ENCODE results near the gene ZBTB46.
A peak's percentile ranks its signal among the peaks of the same experiment; 100 is the strongest.

Gene ZBTB46

GRCh38 chr20:63759377-63759901 lies 71.6 kb downstream of the ZBTB46 start:
- H3F3A ChIP-seq (ENCODE audit: low read depth): no peaks in the 10 kb centered on the region
- H3K36me3 ChIP-seq (ENCODE audit: insufficient read depth, low read length): peaks cover 4% of the 10 kb centered on the region; the same call in 1 of the 2 replicates
- H3K9ac ChIP-seq (ENCODE audit: low read depth, low read length, poor library complexity, severe bottlenecking): no peak overlapping the region
- no peak for TF ChIP-seq EZH2phosphoT487 (IDR thresholded peaks at IDR 0.05; ENCODE audit: borderline replicate concordance)
- no peak for TF ChIP-seq CTCF (conservative IDR thresholded peaks at IDR 0.05; ENCODE audit: low read length)
- no peak overlapping the region for H3K4me2 ChIP-seq (ENCODE audit: low read depth, low read length, poor library complexity, severe bottlenecking)
- no peaks in the 10 kb centered on the region for H4K20me1 ChIP-seq (ENCODE audit: insufficient read depth, low read length, poor library complexity, severe bottlenecking)
- H3K9me3 ChIP-seq (ENCODE audit: insufficient read depth, low read depth, low read length): no peaks in the 10 kb centered on the region
- H3K4me1 ChIP-seq (ENCODE audit: insufficient read depth, low read length, poor library complexity, severe bottlenecking): peaks cover 12% of the 10 kb centered on the region
- H3K4me3 ChIP-seq (ENCODE audit: low read length, poor library complexity, severe bottlenecking): no peak overlapping the region
- H3K27me3 ChIP-seq (ENCODE audit: insufficient read depth, low read length, poor library complexity, severe bottlenecking): no peaks in the 10 kb centered on the region
- H2AFZ ChIP-seq (ENCODE audit: low read length): no peak overlapping the region
- H3K9me2 ChIP-seq (replicated peaks; ENCODE audit: low read depth, low read length): no peaks in the 10 kb centered on the region
- no peaks in the 10 kb centered on the region for H3K79me2 ChIP-seq (ENCODE audit: insufficient read depth, low read length)

DNA sequence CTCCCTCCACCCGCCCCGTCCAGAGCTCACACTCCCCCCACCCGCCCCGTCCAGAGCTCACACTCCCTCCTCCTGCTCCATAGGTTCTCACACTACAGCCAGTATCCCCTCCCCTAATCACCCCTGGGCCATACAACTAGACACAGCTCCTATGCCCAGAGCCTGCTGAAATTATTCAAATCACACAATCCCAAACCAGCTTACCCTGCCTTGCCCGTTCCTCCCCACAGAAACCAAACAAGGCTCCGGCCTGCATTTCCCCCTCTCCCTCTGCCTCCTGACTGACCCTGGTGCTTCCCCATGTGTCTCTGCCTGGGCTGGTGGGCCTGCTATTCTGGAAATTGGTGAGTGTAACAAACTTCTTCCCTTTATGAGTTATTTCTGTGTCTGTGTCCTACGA lies 72.9 kb downstream of the ZBTB46 start:
- H2AFZ ChIP-seq (ENCODE audit: low read length): no peak overlapping the region
- H3K9me2 ChIP-seq (replicated peaks; ENCODE audit: low read depth, low read length): no peaks in the 10 kb centered on the region
- H3K4me2 ChIP-seq (ENCODE audit: low read depth, low read length, poor library complexity, severe bottlenecking): no peak overlapping the region
- no peaks in the 10 kb centered on the region for H4K20me1 ChIP-seq (ENCODE audit: insufficient read depth, low read length, poor library complexity, severe bottlenecking)
- H3K4me3 ChIP-seq (ENCODE audit: low read length, poor library complexity, severe bottlenecking): no peak overlapping the region
- H3K79me2 ChIP-seq (ENCODE audit: insufficient read depth, low read length): no peaks in the 10 kb centered on the region
- no peak overlapping the region for H3K9ac ChIP-seq (ENCODE audit: low read depth, low read length, poor library complexity, severe bottlenecking)
- no peaks in the 10 kb centered on the region for H3F3A ChIP-seq (ENCODE audit: low read depth)
- no peaks in the 10 kb centered on the region for H3K9me3 ChIP-seq (ENCODE audit: insufficient read depth, low read depth, low read length)
- peaks cover 17% of the 10 kb centered on the region for H3K4me1 ChIP-seq (ENCODE audit: insufficient read depth, low read length, poor library complexity, severe bottlenecking)
- TF ChIP-seq CTCF (conservative IDR thresholded peaks at IDR 0.05; ENCODE audit: low read length): no peak
- H3K27me3 ChIP-seq (ENCODE audit: insufficient read depth, low read length, poor library complexity, severe bottlenecking): no peaks in the 10 kb centered on the region
- peaks cover under 1% of the 10 kb centered on the region; the same call in 1 of the 2 replicates for H3K36me3 ChIP-seq (ENCODE audit: insufficient read depth, low read length)

DNA sequence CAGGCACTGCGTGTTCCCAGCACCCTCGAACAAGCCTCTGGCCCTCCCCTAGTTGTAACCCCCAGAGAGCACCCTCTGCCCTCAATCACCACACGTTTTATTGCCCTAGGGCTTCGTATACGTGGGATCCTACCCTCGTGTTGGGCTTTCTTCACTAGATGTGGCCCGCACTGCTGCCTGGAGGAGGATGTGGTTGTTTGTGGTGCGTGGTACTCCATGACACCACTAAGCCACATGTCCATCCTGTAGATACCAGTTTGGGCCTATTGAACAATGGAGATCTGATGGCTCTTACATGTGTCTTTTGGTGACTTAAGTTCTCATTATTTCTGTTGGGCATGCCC lies 74.4 kb downstream of the ZBTB46 start:
- Histone ChIP-seq H4K20me1 (ENCODE audit: insufficient read depth, low read length, poor library complexity, severe bottlenecking) (no peaks in the 10 kb centered on the region), H3K36me3 (ENCODE audit: insufficient read depth, low read length) (no peaks in the 10 kb centered on the region), H3K4me2 (ENCODE audit: low read depth, low read length, poor library complexity, severe bottlenecking) (peak overlapping the region; percentile 32), H3K4me3 (ENCODE audit: low read length, poor library complexity, severe bottlenecking) (no peak overlapping the region), H3K79me2 (ENCODE audit: insufficient read depth, low read length) (no peaks in the 10 kb centered on the region), H2AFZ (ENCODE audit: low read length) (no peak overlapping the region), H3K9ac (ENCODE audit: low read depth, low read length, poor library complexity, severe bottlenecking) (no peak overlapping the region), H3K4me1 (ENCODE audit: insufficient read depth, low read length, poor library complexity, severe bottlenecking) (peaks cover 17% of the 10 kb centered on the region), H3K9me3 (ENCODE audit: insufficient read depth, low read depth, low read length) (no peaks in the 10 kb centered on the region), H3F3A (ENCODE audit: low read depth) (no peaks in the 10 kb centered on the region), H3K27me3 (ENCODE audit: insufficient read depth, low read length, poor library complexity, severe bottlenecking) (no peaks in the 10 kb centered on the region), H3K9me2 (replicated peaks; ENCODE audit: low read depth, low read length) (no peaks in the 10 kb centered on the region)
- no peak for TF ChIP-seq CTCF (conservative IDR thresholded peaks at IDR 0.05; ENCODE audit: low read length)
